ENCODE measurements around the gene TBX3. TPM values are rescaled to one million over a fixed set of nuclear protein-coding genes. Genes with fewer than 3 reads are reported as not detected.
A peak's percentile ranks its signal among the peaks of the same experiment; 100 is the strongest.

The TBX3 gene
- total RNA-seq, 2 experiments from 2014 or later: not detected

GRCh38 chr12:114702462-114702861 lies 18.5 kb upstream of the TBX3 start:
- Mint-ChIP-seq H3K27me3 (peaks cover 51% of the 10 kb centered on the region), H3K27ac (no peak overlapping the region), H3K4me3 (no peak overlapping the region), H3K4me1 (no peaks in the 10 kb centered on the region), H3K36me3 (no peaks in the 10 kb centered on the region), H3K9me3 (no peaks in the 10 kb centered on the region)
- POLR2A ChIA-PET: no interaction called here
- no peak for DNase-seq
- ATAC-seq (ENCODE audit: low read depth): no peak

DNA sequence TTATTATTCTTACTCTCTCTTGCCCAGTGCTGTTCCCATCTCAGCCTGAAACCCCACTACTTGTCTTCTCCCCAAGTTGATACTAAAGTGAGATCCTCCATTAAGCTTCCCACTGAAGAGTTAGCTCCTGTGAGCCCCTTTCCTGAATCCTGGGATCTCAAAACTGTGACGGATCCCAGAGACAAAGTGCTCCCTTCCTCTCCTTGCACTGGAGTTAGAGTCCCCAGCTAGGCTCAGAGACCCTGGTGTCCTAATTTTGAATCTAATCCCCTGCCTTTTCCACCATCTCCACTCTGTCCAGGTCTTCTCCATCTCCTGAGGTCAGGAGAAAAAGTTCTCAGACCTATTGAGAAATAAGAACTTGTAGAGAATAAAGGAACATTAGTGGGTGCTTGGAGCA lies 17.6 kb upstream of the TBX3 start:
- DNase-seq (no peak), ATAC-seq (ENCODE audit: low read depth) (no peak)
- H3K36me3 Mint-ChIP-seq: no peaks in the 10 kb centered on the region
- no peaks in the 10 kb centered on the region for H3K4me1 Mint-ChIP-seq
- H3K9me3 Mint-ChIP-seq: no peaks in the 10 kb centered on the region
- no peak overlapping the region for H3K4me3 Mint-ChIP-seq
- peaks cover 60% of the 10 kb centered on the region for H3K27me3 Mint-ChIP-seq
- POLR2A ChIA-PET: no interaction called here
- no peak overlapping the region for H3K27ac Mint-ChIP-seq

DNA sequence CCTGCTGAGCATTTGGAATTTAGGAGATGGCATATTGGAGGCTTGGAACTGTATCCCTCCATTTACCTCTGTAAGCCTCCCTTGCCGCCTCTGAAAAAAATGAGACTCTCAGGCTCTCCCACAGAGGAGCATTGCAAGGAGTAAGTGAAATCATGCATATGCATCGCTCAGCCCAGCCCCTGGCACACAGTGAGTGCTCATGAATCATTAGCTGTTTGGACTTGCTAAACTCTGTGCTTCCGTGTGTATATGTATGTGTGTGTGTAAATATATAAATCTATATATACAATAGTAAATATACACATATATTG lies 17.1 kb upstream of the TBX3 start:
- DNase-seq: no peak
- POLR2A ChIA-PET: no interaction called here
- ATAC-seq (ENCODE audit: low read depth): no peak

GRCh38 chr12:114700392-114701103 lies 16.6 kb upstream of the TBX3 start:
- Mint-ChIP-seq H3K9me3 (no peaks in the 10 kb centered on the region), H3K27ac (no peak overlapping the region), H3K4me1 (no peaks in the 10 kb centered on the region), H3K4me3 (no peak overlapping the region), H3K36me3 (no peaks in the 10 kb centered on the region), H3K27me3 (peaks cover 70% of the 10 kb centered on the region)
- no peak for DNase-seq
- no peak for ATAC-seq (ENCODE audit: low read depth)
- POLR2A ChIA-PET: no interaction called here

More for the DNA sequence above, 17.1 kb upstream of the TBX3 start:
- H3K36me3 Mint-ChIP-seq: no peaks in the 10 kb centered on the region
- no peaks in the 10 kb centered on the region for H3K9me3 Mint-ChIP-seq
- H3K27ac Mint-ChIP-seq: no peak overlapping the region
- H3K4me1 Mint-ChIP-seq: no peaks in the 10 kb centered on the region
- H3K27me3 Mint-ChIP-seq: peaks cover 65% of the 10 kb centered on the region
- no peak overlapping the region for H3K4me3 Mint-ChIP-seq

GRCh38 chr12:114698566-114699163 lies 14.7 kb upstream of the TBX3 start:
- Mint-ChIP-seq H3K27ac (peak overlapping the region; percentile 30), H3K27me3 (peaks cover 86% of the 10 kb centered on the region), H3K36me3 (no peaks in the 10 kb centered on the region), H3K4me3 (no peak overlapping the region), H3K4me1 (no peaks in the 10 kb centered on the region), H3K9me3 (no peaks in the 10 kb centered on the region)
- DNase-seq (no peak), ATAC-seq (ENCODE audit: low read depth) (no peak)
- POLR2A ChIA-PET: no interaction called here

DNA sequence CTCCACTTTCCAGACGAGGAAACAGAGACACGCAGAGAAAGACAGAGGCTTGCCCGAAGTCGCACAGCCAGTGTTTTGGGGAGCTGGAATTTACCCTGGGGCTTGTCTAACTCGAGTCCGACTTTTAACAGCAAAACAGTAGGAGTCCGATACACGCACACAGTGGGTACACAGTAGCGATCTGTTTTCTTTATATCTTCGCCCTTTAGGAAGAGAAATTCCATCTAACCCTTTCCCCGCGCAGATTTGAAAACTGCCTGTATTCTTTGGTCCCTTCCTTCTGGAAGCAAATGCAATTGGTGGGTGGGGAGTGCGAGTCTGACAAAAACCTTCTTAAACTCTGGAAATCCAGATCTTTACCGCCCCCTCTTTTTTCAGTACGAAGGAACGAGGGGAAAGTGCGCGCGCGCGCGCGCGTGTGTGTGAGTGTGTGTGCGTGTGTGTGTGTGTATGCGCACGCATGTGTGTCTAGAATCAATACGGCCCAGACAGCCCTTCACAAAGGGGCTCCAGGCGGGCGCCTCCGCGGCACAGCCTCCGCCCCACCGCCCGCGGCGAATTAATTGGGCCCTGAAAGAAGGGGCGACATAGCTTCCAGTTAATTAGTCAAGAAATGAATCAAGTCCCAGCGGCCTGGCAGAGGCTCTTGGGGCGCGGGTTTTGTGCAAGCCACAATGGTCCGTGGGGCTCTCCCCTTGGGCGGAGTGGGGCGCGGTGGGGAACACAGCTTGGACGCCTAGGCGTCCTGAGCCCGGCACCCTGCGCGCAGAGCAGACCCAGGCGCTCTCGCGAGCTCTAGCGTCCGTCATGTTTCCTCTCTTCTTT lies 14.0 kb upstream of the TBX3 start:
- DNase-seq (no peak), ATAC-seq (ENCODE audit: low read depth) (no peak)
- no peaks in the 10 kb centered on the region for H3K4me1 Mint-ChIP-seq
- H3K4me3 Mint-ChIP-seq: no peak overlapping the region
- H3K27ac Mint-ChIP-seq: no peak overlapping the region
- no peaks in the 10 kb centered on the region for H3K9me3 Mint-ChIP-seq
- peaks cover 90% of the 10 kb centered on the region for H3K27me3 Mint-ChIP-seq
- POLR2A ChIA-PET: no interaction called here
- H3K36me3 Mint-ChIP-seq: no peaks in the 10 kb centered on the region

DNA sequence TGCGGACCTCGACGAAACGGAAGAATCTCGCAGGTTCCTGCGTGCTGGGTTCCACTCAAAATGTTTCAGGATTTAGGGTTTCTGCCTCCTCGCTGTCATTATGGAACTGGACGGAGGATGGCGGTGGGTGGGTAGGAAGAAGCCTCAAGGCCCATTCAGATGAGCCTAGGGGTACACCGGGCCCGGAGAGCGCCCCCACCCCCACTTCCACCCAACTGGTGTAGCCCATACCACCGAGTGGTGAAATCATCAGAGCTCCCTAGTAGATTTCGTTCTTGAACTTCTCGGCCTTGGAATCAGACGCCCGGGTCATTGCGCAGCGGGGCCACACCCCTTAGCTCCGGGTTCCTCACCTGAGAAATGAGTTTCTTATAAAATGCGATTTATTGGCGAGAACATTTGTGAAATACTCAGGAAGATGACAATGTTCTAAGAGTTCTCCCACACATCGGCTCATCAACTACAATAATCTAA lies 13.3 kb upstream of the TBX3 start:
- POLR2A ChIA-PET: no interaction called here
- H3K36me3 Mint-ChIP-seq: no peaks in the 10 kb centered on the region
- ATAC-seq (ENCODE audit: low read depth) (no peak), DNase-seq (no peak)
- no peaks in the 10 kb centered on the region for H3K4me1 Mint-ChIP-seq
- H3K27me3 Mint-ChIP-seq: peaks cover 91% of the 10 kb centered on the region
- no peak overlapping the region for H3K4me3 Mint-ChIP-seq
- no peaks in the 10 kb centered on the region for H3K9me3 Mint-ChIP-seq
- no peak overlapping the region for H3K27ac Mint-ChIP-seq

DNA sequence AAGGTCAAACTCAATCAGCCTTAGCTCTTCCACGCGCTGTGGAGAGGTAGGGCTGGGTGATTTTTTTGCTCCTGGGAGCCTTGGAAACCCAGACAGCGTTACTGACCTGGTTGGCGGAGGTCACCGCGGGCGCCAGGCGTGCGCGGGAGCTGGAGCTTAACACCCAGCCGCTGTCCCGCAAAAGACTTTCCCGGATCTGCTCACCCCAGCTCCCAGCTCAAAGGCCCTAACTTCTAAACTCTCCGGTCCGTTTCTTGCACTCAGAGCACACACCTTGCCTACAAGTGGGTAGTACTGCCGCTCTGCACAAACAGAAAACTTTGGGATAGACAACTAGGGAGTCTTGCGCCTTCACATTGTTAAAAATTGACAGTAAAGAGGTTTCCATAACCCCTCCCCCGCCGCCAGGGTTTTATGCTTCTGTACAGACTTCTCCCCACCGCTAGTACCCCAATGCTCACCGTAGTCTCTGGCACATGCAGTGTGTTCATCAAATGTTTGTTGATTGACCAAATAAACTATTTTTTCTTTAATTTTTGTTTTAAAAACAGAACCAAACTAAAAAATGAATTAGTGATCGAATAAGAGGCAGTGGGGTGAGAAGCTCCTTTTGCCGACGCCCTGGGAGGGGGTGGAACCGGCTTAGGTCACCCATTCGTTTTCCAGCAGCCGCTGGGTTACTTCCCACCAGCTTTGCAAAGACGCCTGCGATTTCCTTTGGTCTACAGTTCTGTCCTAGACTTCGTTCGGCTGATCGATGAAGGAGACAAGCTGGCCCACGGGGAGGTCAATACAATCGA lies 12.7 kb upstream of the TBX3 start:
- Mint-ChIP-seq H3K36me3 (no peaks in the 10 kb centered on the region), H3K27ac (no peak overlapping the region)
- POLR2A ChIA-PET: no interaction called here

GRCh38 chr12:114695305-114695592 lies 11.3 kb upstream of the TBX3 start:
- H3K9me3 Mint-ChIP-seq: no peaks in the 10 kb centered on the region
- ATAC-seq (ENCODE audit: low read depth): no peak
- no peak for DNase-seq
- POLR2A ChIA-PET: no interaction called here
- H3K4me1 Mint-ChIP-seq: no peaks in the 10 kb centered on the region
- no peak overlapping the region for H3K4me3 Mint-ChIP-seq
- no peaks in the 10 kb centered on the region for H3K36me3 Mint-ChIP-seq
- H3K27me3 Mint-ChIP-seq: peaks cover 93% of the 10 kb centered on the region
- H3K27ac Mint-ChIP-seq: no peak overlapping the region

More for the DNA sequence above, 12.7 kb upstream of the TBX3 start:
- Mint-ChIP-seq H3K4me1 (no peaks in the 10 kb centered on the region), H3K9me3 (no peaks in the 10 kb centered on the region), H3K27me3 (peaks cover 89% of the 10 kb centered on the region), H3K4me3 (no peak overlapping the region)
- no peak for DNase-seq
- ATAC-seq (ENCODE audit: low read depth): no peak

DNA sequence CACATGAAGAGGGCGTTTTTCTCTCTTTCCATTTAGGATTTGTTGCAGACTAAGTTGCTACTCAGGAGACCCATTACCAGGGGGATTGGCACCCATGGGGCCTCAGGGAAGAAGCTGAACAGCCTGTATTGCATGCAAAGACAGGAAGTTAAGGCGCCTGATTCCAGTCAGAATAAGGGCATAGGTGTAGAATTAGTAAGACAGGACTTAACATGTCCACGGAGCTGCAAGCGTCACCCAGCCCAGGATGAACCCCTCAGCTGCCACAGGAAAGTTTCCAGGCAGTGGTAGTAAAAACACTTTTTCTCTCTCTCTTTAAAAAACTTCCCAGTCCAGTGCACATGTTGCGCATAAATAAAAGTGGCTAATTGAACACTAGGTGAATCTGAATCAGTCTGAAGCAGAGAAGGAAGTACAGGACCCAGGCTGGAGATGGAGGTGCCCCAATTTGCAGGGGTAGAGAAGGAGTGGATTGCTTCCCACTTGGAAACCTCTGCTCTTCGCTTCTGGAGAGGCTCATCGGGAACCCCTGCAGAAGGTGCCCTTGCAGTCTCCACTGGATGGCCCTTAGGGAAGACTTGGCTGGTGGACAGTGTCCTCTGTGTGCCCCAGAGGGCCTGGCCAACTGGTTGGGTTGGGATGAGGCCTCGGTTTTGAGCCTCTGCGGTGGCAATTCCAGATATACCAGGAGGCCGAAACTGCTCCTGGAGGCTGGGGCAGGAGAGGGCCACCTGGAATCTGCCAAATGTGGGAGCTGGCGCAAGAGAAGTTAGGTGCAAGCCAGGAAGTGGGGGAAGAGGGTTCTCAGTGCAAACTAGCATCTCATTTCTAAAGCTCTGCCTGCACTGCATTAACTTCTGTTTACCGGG lies 10.7 kb upstream of the TBX3 start:
- POLR2A ChIA-PET: no interaction called here
- H3K36me3 Mint-ChIP-seq: no peaks in the 10 kb centered on the region

GRCh38 chr12:114693532-114693931 lies 9.6 kb upstream of the TBX3 start:
- Mint-ChIP-seq H3K36me3 (peaks cover 1% of the 10 kb centered on the region), H3K4me1 (no peaks in the 10 kb centered on the region), H3K27ac (no peak overlapping the region), H3K9me3 (no peaks in the 10 kb centered on the region), H3K4me3 (no peak overlapping the region), H3K27me3 (peaks cover 91% of the 10 kb centered on the region)
- ATAC-seq (ENCODE audit: low read depth) (no peak), DNase-seq (no peak)
- POLR2A ChIA-PET: no interaction called here

More for the DNA sequence above, 10.7 kb upstream of the TBX3 start:
- H3K4me3 Mint-ChIP-seq: no peak overlapping the region
- H3K27me3 Mint-ChIP-seq: peaks cover 91% of the 10 kb centered on the region
- H3K27ac Mint-ChIP-seq: no peak overlapping the region
- H3K9me3 Mint-ChIP-seq: no peaks in the 10 kb centered on the region
- DNase-seq (no peak), ATAC-seq (ENCODE audit: low read depth) (no peak)
- no peaks in the 10 kb centered on the region for H3K4me1 Mint-ChIP-seq

GRCh38 chr12:114693059-114693531 lies 9.1 kb upstream of the TBX3 start:
- Mint-ChIP-seq H3K4me3 (no peak overlapping the region), H3K27ac (no peak overlapping the region), H3K36me3 (peaks cover 1% of the 10 kb centered on the region), H3K4me1 (no peaks in the 10 kb centered on the region), H3K27me3 (peaks cover 91% of the 10 kb centered on the region), H3K9me3 (no peaks in the 10 kb centered on the region)
- ATAC-seq (ENCODE audit: low read depth): no peak
- POLR2A ChIA-PET: no interaction called here
- DNase-seq: no peak

Measured in activated naive CD8-positive, alpha-beta T cell treated with anti-CD3 and anti-CD28 coated beads, Interleukin-2, amount 10 ng/mL, durations not matched to agents 7 days and 5 days (primary cell).